ELR (cell line): ENCODE data around the gene APLP1.
"Not testable (repeated sequence)": the region's sequence is repeated elsewhere in the genome, so short reads cannot be mapped to it uniquely, and the experiment has no call there.

ENCODE experiments used
- DNase-seq: peaks from one replicate; pipeline ENCODE4 v3.0.0-alpha.2; 2015; ENCODE audit warnings: low read depth

APLP1 gene

GRCh38 chr19:35904311-35905068 is 36.1 kb downstream of the APLP1 start:
- DNase-seq, result no peak

- peak; percentile 36 for DNase-seq
These were observed 36.9 kb downstream of the APLP1 start for GRCh38 chr19:35905178-35905727.

GRCh38 chr19:35907377-35907745 is 39.0 kb downstream of the APLP1 start:
- DNase-seq, result no peak

GRCh38 chr19:35908010-35908441 is 39.7 kb downstream of the APLP1 start, which contains the start of gene TYROBP:
Gene TYROBP (minus strand): TSS chr19:35908295. CDS start chr19:35908228, 67 bp downstream.
- DNase-seq, result no peak

GRCh38 chr19:35908973-35909683 is 40.8 kb downstream of the APLP1 start:
- DNase-seq, result no peak

- DNase-seq, result no peak
These were observed 41.3 kb downstream of the APLP1 start for GRCh38 chr19:35909684-35910035.

- DNase-seq, result not testable (repeated sequence)
These were observed 42.0 kb downstream of the APLP1 start for GRCh38 chr19:35910355-35910754.

- DNase-seq, result no peak
These were observed 42.8 kb downstream of the APLP1 start for GRCh38 chr19:35911173-35911572.

GRCh38 chr19:35911790-35912189 is 43.4 kb downstream of the APLP1 start:
- DNase-seq, result peak; percentile 34

GRCh38 chr19:35913589-35913988 is 45.2 kb downstream of the APLP1 start:
- DNase-seq, result peak; percentile 50

- no peak for DNase-seq
These were observed 47.1 kb downstream of the APLP1 start for GRCh38 chr19:35915443-35915842.

- no peak for DNase-seq
These were observed 50.9 kb downstream of the APLP1 start for GRCh38 chr19:35919306-35919705.

GRCh38 chr19:35921012-35921411 is 52.6 kb downstream of the APLP1 start:
- DNase-seq, result no peak

- DNase-seq, result no peak
These were observed 57.1 kb downstream of the APLP1 start for GRCh38 chr19:35925501-35925900.

- DNase-seq, result no peak
These were observed 60.1 kb downstream of the APLP1 start for GRCh38 chr19:35928507-35928906.
